ENCODE data around the gene MAGI1.

MAGI1 gene

DNA sequence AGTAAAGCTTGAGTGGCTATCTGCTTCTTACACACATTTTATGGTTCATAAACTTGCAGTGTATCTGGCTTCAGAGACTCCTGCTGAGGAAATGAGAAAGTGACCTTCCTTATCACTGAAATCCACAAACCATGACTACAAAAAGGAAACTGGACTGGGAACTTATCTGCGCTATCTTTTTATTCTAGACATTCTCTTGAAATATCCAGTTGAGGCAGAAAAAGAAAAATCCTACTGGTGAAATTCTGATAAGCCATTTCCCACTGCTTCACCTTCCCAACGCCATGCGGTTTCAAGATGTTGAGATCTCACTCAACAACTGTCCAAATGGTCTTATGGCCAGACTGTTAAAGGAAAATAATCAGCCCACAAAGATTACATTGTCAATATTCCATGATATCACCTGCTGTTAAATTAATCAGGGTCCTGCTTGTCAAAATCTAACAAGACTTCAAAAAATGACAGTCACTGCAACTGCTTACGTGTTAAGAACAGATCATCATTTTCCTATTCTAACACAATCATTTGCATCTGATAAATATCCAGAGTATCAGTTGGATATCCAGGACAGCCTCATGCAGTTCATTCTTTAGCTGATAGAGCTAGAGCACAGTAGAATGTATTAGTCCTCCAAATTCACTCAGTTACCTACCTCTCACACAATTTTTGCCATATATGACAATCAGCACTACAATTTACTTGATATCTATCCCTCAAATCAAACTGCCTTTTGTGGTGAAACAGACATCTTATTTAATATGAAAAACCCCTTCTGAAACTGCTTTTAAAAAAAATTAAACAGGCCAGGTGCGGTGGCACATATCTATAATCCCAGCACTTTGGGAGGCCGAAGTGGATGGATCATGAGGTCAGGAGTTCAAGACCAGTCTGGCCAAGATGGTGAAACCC is 538.1 kb downstream of the MAGI1 start:
- no peak for DNase-seq

DNA sequence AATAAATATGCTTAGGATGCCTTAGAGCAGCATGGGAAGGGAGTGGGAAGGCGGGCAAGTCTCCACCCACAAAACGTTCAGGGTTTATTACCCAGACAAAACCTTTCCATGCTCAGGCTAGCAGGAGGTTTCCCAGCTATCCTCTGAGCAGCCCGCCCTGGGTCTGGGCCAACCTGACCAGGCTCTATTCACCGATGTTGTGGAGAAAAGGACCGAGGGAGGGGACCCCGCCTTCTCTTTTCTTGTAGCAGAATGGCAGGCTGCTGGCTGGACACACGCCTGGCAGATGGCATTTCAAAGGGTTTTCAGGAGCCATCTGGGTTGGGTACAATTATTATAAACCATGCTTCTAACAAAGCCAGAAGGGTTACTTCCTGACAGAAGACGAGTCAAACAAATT is 540.9 kb downstream of the MAGI1 start:
- peak; percentile 78 for DNase-seq

DNA sequence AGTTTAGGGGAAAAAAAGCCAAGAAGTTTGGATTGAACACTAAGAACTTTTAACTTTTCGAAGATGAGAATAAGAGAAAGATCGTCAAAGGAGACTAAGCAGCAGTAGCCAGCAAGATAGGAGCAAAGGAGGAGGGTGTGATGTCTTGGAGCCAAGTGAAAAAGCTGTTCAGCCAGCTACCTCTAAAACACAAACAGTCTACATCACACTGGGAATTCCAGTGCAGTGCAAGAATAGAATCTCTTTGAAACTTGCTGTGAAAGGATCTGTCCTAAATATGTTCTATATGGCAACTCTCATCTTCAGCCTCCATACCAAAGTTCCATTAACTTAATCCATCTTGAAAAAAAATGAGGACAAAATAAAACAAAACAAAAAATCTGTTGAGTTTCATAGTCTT is 541.5 kb downstream of the MAGI1 start:
- DNase-seq, result no peak

DNA sequence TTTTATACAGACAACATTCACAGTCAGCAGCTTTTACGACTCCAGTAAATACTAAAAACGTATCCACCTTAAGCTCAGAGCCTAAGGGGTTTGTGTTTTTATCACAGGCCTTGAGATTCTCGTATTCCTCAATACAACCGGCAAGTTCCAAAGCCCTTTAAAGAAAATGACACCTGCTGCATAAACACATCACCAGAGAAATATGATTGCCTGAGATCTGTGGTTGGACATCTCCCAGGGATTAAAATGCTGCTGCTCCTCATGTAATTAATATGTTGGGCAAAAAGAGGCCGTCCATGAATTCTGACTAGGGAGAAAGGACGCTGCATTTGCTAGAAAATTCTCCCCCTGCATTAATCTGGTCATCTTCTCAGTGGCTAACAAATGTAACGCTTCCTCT is 544.8 kb downstream of the MAGI1 start:
- DNase-seq, result no peak

DNA sequence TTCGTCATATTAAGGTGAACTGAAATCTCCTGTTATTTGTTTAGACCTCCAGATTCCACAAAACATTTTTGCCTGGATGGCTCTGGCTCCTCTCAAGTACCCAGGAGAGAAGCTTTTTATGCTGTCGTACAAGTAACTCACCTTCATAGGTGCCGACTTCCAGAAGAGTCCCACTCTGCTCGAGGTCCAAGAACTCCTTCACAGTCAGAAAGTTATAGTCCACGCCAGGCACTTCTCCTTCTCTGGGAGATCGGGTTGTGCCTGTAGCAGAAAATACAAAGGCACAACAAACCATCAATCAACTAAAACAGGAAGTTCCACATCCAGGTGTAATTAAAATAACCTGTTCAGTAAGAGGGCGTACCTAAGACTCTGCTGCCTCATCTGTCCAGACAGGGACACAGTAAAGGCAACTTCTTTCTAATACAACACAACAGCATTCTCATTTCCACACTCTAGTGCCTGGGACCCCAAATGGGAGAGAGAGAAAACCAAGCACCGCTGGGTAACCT is 545.3 kb downstream of the MAGI1 start:
- DNase-seq, result no peak

DNA sequence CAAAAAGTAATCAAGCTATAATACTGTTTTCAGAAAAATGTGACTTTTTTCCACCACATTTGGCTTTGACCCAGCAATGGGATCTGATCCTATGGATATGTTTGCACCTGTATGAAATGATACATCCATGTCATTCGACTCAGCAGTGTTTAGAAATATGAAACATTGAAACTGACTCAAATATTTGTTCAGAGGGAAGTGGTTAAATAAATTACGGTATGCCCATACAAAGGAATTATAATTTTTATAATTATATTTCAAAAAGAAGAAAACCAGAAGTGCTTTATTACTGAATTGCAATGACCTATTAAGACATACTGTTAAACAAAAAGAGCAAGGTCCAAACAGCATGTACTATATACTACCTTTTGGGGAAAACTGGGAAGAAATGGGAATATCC is 546.5 kb downstream of the MAGI1 start:
- no peak for DNase-seq

DNA sequence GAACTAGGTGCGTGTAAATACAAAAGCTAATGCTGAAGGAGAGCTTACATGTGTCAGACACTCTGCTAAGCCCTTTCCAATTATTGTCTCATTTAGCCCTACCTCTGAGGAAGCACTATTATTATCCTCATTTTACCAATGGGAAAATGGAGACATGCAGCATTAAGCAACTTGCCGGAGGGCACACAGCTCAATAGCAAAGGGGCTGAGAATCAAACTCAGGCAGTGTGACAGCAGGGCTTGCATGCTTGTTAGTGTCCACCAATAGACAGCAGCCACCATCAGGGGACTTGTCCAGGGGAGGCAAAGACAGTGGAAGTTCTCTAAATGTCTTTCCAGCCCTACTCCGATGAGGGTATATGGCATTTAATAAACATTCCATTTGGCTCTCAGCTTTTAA is 548.6 kb downstream of the MAGI1 start:
- no peak for DNase-seq

DNA sequence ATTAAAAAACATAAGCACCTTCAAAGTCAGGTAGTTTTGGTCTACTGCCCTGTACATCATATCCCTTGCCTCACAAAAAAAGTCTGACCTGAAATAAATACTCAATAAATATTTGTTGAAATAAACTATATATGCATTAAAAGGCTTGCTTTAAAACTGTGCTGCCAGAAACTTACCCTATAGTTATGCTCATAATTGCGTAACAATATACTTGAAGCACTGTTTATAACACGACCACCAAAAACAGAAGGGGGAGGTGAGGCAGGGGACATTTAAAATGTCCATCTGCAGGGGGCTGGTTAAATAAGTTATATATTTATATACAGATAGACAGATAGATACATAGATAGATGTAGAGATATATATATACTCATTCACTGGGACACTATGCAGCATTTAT is 549.5 kb downstream of the MAGI1 start:
- no peak for DNase-seq

DNA sequence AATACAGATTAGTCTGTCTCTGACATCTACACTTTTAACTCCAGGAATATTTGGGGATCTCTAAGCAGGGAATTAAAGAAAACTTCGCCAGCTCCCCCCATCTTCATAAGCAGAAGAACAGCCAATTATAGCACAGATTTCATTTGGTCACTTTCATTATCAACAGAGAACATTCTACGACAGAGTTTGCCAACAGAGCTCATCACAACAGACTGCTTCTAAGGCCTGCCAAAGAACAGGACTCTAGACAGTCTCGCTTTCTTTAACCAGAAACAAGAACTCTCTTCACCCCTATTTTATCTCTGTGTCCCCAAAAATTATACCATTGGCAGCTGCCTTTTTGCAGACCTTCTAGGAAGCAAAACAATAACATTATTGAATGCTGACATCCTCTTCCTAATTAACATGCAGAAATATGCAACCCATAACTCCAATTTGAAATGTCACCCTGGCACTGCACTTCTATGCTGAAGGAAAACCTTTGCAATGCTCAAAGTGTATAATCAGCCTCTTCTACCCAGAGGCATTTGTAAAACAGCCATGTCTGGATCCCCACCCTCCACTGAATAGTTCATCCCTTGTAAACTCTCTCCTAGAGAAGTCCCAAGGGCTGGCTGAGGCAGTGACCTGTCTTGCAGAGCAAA is 552.8 kb downstream of the MAGI1 start:
- DNase-seq, result no peak

DNA sequence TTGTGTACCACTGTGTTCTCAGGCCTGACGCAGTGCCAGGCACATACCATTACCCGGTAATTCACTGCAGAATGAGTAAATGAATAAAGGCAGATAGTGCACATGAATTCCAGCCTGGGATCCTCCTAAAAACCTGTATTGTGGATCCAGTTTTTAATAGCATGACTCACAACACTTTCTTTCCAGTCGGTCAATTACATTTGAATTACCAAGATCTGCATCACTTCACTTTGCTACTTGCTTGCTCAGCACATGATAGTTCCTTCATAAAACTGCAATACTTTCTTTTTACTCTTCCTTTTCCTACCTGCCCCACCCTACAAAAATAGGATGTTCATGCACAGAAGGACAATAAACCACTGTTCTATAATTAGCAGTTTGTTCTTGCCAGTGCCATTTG is 553.8 kb downstream of the MAGI1 start:
- no peak for DNase-seq

DNA sequence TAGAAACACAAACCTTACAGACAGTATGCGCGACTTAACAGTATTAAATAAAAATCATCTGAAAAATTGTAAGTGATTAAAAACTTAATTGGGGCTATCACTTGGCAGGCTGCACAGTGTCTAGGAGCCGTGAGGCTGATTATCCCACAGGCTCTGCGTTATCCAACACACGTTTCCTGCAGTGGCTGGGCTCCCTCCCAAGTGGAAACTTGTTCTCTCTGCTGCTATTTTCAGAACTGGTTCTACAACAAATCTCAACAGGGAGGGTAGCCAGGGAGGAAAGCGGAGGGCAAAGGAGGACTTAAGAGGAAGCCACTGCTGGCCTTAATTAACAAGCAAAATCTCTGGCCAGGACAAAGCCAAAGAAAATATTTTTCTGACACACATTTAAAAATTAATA is 555.2 kb downstream of the MAGI1 start:
- DNase-seq, result no peak

DNA sequence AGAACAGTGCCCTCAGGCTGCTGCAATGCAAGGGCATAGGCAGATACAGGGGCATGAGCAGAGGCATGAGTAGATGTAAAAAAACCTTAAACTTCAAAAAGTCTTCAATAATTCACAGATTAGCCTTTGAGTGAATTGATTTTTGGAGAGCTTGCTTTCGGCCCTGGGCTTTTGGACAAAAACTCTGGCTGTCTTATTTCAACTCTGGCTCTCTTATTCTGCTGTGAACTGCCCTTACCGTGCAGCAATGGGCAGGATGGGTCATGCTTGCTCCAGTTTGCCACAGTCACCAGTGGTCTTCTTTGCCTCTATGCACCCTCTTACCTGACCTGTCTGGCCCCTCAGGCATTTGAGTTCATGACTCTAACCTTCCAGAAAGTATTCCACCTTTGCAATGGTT is 555.7 kb downstream of the MAGI1 start:
- no peak for DNase-seq

DNA sequence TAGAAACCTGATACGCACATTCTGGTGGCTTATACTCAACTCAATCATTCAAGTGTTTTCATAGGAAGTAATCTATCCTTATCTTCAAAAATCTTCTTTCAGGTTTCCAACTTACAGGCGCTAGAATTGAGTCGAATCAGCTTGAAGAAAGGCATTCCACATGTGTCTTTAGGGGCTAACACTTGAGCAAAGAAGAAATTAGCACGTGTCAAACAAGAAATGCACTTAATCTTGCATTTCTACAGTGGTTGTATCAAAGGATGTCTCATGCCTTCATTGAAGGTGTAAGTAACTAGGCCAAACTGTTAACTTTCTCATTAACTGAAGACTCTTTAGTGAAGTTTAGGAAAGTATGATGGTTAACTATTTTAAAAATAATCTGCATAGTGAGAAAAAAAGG is 557.6 kb downstream of the MAGI1 start:
- no peak for DNase-seq

DNA sequence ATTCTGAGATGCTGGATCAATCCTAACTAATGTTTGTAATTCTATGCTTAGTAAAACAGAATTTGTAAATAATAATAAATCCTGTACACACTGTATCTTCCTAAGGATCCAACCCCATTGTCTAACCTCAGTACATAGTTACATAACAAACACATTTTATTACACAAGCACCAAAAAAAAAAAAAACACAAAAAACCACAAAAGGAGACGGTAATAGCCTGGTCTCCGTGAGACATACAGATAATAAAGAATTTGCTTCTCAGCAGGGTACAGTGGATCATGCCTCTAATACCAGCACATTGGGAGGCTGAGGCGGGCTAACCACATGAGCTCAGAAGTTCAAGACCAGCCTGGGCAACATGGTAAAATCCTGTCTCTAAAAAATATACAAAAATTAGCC is 558.7 kb downstream of the MAGI1 start:
- DNase-seq, result no peak

DNA sequence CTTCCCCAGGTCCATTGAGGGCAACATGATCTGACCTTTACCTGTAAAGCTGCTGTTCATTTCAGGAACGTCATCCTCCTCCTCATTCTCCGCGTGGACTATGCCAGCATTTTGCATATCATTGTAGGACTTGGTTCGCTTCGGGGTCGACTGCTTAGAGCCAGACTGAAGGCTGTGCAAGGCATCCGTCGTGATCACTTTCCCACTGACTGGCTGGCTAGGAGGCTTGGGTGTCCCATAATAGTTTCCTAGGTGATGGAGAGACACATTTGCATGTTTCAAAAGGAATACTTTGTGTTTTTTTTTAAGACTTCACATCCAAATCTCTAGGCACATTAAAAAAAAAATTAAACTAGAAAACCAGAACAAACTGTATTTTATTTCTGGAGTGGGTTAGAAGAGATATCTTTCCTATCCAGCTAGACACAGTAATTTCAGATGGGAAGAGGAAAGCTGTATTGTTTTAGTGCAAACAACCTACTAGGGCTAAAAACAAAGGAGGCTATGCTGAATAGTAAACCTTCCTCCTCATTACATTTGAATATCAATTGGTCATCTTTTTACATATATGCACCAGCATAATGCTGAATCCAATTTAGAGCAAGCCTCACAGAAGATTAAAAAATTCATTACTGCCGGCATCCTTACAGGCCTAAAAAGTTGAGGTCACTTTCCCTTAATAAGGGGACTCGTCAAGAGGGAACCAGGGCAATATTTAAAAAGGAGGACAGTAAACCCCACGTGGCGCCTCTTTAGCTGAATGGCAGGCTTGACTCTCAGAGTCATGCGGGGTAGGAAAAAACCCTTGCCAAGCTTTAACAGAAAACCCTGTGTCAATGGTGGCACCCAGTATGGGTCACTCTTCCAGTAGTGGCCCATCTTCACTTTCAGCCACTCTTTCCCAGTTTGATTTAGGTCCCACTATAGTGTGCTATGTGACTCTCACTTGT is 559.9 kb downstream of the MAGI1 start:
- DNase-seq, result no peak

DNA sequence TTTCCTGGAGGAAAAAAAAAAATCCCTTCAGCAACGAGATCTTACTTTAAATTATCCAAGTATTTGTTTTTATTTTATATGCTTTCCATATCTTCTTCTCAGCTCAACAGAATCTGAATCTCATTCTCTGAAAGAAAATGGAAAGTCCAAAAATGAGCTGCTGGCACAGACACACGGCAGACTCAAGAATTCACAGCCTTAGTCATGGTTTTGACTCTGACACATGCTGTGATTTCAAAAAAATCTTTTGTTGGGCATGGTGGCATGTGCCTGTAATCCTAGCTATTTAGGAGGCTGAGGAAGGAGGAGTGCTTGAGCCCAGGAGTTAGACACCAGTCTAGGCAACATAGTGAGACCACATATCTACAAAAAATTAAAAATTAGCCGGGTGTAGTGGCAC is 565.0 kb downstream of the MAGI1 start:
- DNase-seq, result no peak

DNA sequence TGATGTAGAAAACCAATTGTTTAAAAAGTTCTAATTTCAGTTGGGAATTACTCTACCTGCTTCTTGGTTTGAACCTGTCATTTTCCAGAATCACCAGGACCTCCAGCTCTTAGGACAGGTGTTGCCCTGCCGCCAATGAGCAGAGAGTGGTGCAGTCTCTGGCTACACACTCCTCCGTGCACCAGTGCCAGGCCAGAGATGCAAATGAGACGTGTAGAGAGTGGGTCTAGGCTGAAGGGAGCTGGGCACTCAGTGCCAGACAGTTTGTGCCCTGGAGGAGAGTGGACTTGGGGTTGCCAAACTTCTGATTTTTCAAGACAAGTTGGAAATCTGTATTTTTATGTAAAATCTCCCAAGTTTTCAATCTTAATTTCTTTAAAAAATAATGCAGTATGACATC is 566.2 kb downstream of the MAGI1 start:
- no peak for DNase-seq

DNA sequence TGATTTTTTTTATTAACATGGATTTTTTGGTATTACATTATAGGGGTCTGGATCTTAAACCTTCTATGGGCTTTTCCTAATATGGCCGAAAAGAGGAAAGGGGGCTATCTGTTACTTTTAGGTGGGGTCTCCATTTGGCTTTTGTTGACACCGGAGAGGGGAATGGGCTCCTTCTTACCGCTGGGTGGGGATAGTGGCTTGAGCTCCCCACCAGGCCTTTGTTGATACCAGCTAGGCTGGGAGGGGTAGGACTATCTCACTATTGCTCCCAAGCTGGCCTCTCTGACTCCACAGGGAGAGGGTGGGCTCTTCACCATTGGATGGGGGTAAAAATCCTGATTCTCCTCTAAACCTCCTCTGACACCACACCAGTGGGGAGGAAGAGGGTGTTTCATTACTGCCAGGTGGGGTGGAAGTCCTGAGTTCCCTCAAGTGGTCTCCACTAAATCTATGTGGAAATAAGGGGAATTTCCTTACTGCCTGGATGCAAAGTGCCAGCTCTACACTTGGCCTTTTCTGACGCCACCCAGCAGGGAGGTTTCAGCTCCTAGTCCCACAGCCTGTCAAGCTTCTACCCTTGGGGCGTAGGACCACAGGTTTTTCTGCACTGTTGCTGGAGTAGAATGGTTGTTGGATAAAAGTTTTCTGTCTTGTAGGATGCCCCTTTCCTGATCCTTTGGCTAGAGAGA is 572.3 kb downstream of the MAGI1 start:
- DNase-seq, result no peak

DNA sequence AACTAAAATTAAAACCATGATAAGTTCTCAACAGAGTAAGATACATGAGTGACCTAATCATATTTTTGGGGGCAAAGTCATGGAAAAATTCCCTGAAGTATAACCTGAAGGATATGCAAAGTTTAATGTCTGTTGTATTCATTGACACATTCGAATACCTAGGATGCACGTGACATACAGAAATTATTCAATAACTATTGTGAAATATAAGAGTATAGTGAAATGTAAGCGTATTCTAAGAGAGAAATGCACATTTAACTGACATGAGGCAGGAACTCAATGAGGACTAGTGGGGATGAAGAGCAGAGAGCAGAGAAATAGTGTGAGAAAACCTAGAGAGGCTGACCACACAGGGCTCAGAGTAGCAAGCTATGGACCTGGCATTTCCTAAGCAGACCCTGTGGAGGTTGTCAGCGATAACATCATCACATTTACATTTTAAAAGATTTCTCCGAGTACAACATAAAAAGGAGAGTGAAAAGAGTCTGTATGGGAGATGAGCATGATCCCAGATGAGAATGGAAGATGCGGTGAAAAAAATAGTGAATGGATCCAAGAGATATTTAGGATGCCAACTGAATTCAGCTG is 588.8 kb downstream of the MAGI1 start:
- no peak for DNase-seq

DNA sequence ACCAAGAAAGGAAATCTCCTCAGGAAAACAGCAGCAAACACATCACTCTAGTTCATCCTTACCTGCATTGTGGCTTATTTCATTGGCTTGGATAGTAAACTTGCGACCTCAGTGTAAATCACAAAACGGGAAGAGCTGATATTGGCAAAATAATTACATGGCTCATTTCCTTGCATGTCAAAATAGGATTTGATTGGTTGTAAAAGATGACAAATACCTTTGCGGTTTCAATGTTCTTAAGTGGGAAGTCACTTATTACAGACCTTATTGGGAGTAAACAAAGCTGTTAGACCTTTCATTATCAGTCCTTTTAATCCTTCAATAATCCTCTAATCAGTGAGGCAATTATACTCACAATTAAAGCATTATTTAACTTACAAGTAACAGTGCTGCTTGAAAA is 590.6 kb downstream of the MAGI1 start:
- no peak for DNase-seq

DNA sequence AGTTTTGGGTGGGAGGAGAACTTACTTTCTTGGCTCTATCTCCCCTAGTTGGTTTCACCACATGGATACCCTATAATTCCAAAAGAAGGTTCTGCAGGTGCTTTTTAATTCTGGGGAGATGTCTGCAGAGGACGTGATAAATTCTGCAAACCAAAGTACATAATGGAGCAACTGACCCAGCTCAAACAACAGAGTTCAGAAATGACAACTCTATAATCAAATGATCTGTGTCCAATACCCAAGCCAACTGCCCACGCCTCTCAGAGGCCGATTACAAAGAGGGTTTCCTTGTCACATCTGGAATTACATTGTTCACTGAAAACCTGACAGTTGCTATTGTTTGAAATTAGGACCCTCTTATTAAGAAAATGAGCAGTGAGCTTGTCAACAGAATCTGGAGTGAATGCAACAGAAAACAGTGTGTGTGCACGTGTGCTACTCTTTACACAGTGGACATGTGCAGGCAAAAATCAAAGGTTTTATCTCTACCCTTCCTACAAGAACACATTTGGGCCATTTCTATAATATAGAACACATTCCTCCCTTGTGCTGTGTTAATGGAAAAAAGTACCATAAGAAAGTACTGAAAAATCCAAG is 593.0 kb downstream of the MAGI1 start:
- DNase-seq, result no peak

DNA sequence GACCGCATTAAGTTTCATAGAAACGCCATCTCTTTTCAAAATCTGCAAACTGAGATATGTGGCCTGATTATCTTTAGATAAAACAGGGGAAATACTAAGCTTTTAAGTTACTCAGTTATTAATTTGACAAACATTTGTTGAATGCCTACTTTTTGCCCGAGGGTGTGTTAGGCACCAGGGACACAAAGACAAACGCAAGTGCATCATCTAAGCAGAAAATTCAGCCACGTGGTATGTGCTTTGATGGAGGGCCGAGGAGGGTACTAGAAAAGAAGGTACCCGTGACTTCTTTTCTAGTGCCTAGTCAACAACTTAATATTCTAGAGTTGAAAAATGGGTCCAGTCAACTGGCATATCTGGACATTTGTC is 594.3 kb downstream of the MAGI1 start:
- no peak for DNase-seq

Measured in NCI-H2171 treated with DMSO at 0.1 percent for 48 hours (cell line).